H9 (cell line): Measurements from ENCODE around the gene PCBP1. TPM values are rescaled to one million over a fixed set of nuclear protein-coding genes. Genes with fewer than 3 reads are reported as not detected.
A peak's percentile ranks its signal among the peaks of the same experiment; 100 is the strongest.

Source experiments
- DNase-seq: peaks from one replicate; pipeline ENCODE4 v3.0.0-alpha.2; 2017
- H2AFZ ChIP-seq: one replicate; pipeline ENCODE4 v1.6.1; 2013; ENCODE audit warnings: mild to moderate bottlenecking, low read length, control low read depth, moderate library complexity
- H2AK5ac ChIP-seq: 2 replicates; pipeline ENCODE4 v1.6.1; 2013; ENCODE audit warnings: low read length, control low read depth, mixed read lengths; ENCODE audit not compliant: insufficient read length
- H2BK120ac ChIP-seq: one replicate; pipeline ENCODE4 v1.6.1; 2013; ENCODE audit warnings: low read depth, mild to moderate bottlenecking, low read length, control low read depth, inconsistent platforms; ENCODE audit not compliant: poor library complexity, severe bottlenecking
- H2BK12ac ChIP-seq: 2 replicates; pipeline ENCODE4 v1.6.1; 2013; ENCODE audit warnings: low read length, control low read depth, mixed read lengths, low read depth; ENCODE audit not compliant: insufficient read length
- H2BK15ac ChIP-seq: 2 replicates; pipeline ENCODE4 v1.6.1; 2013; ENCODE audit warnings: low read depth, low read length, control low read depth
- H2BK20ac ChIP-seq: one replicate; pipeline ENCODE4 v1.6.1; 2013; ENCODE audit warnings: low read depth, mild to moderate bottlenecking, low read length, control low read depth, inconsistent platforms; ENCODE audit not compliant: poor library complexity, severe bottlenecking
- H2BK5ac ChIP-seq: 2 replicates; pipeline ENCODE4 v1.6.1; 2013; ENCODE audit warnings: low read length, control low read depth, mixed read lengths; ENCODE audit not compliant: insufficient read length
- H3K14ac ChIP-seq: 2 replicates; pipeline ENCODE4 v1.6.1; 2013; ENCODE audit warnings: low read length, control low read depth; ENCODE audit not compliant: insufficient read depth
- H3K18ac ChIP-seq: 2 replicates; pipeline ENCODE4 v1.6.1; 2013; ENCODE audit warnings: low read depth, mild to moderate bottlenecking, mixed read lengths, low read length, control low read depth; ENCODE audit not compliant: insufficient read length
- H3K23ac ChIP-seq: 2 replicates; pipeline ENCODE4 v1.6.1; 2013; ENCODE audit warnings: low read length, control low read depth, mixed read lengths, low read depth; ENCODE audit not compliant: insufficient read length
- H3K23me2 ChIP-seq: 2 replicates; pipeline ENCODE4 v1.6.1; 2013; ENCODE audit warnings: low read depth, mild to moderate bottlenecking, mixed read lengths, low read length, control low read depth; ENCODE audit not compliant: insufficient read length, poor library complexity, severe bottlenecking
- H3K27ac ChIP-seq: 2 replicates; pipeline ENCODE4 v1.5.1; 2013; ENCODE audit warnings: low read length, control low read depth, mixed read lengths, low read depth; ENCODE audit not compliant: insufficient read length
- H3K27me3 ChIP-seq: 2 replicates; pipeline ENCODE4 v1.6.1; 2013; ENCODE audit warnings: low read length, control low read depth, inconsistent platforms; ENCODE audit not compliant: insufficient read depth
- H3K4ac ChIP-seq: 2 replicates; pipeline ENCODE4 v1.6.1; 2013; ENCODE audit warnings: low read depth, mild to moderate bottlenecking, control low read depth, inconsistent platforms, low read length, moderate library complexity
- H3K4me1 ChIP-seq: 2 replicates; pipeline ENCODE4 v1.6.1; 2013; ENCODE audit warnings: low read length, control low read depth, inconsistent platforms; ENCODE audit not compliant: insufficient read depth
- H3K4me2 ChIP-seq: 2 replicates; pipeline ENCODE4 v1.6.1; 2013; ENCODE audit warnings: low read length, control low read depth, mixed read lengths; ENCODE audit not compliant: insufficient read length, insufficient read depth
- H3K56ac ChIP-seq: 2 replicates; pipeline ENCODE4 v1.6.1; 2013; ENCODE audit warnings: low read depth, mild to moderate bottlenecking, mixed read lengths, low read length, control low read depth; ENCODE audit not compliant: insufficient read length
- H3K79me1 ChIP-seq: 2 replicates; pipeline ENCODE4 v1.6.1; 2013; ENCODE audit warnings: low read depth, mild to moderate bottlenecking, moderate library complexity, low read length, control low read depth, inconsistent platforms; ENCODE audit not compliant: insufficient read depth, poor library complexity, severe bottlenecking
- H3K79me2 ChIP-seq: 2 replicates; pipeline ENCODE4 v1.6.1; 2013; ENCODE audit warnings: low read length, control low read depth, inconsistent platforms; ENCODE audit not compliant: insufficient read depth
- H3K9ac ChIP-seq: 2 replicates; pipeline ENCODE4 v1.6.1; 2013; ENCODE audit warnings: low read length, control low read depth, mixed read lengths; ENCODE audit not compliant: insufficient read length; ENCODE audit errors: extremely low read depth
- H3K9me3 ChIP-seq: one replicate; pipeline ENCODE4 v1.6.1; 2013; ENCODE audit warnings: low read depth, low read length, inconsistent platforms; ENCODE audit not compliant: control insufficient read depth
- H3T11ph ChIP-seq: one replicate; pipeline ENCODE4 v1.6.1; 2013; ENCODE audit warnings: mild to moderate bottlenecking, low read length, control low read depth, inconsistent platforms
- H4K20me1 ChIP-seq: one replicate; pipeline ENCODE4 v1.6.1; 2013; ENCODE audit not compliant: control insufficient read depth, insufficient read length, insufficient read depth
- H4K5ac ChIP-seq: 2 replicates; pipeline ENCODE4 v1.6.1; 2013; ENCODE audit warnings: low read depth, mild to moderate bottlenecking, mixed read lengths, low read length, control low read depth; ENCODE audit not compliant: insufficient read length
- H4K8ac ChIP-seq: replicated peaks from 2 replicates; pipeline ENCODE4 v1.6.1; 2013; ENCODE audit warnings: low read length, control low read depth, mixed read lengths, low read depth; ENCODE audit not compliant: insufficient read length
- H4K91ac ChIP-seq: 2 replicates; pipeline ENCODE4 v1.6.1; 2013; ENCODE audit warnings: low read depth, mild to moderate bottlenecking, moderate library complexity, mixed read lengths, low read length, control low read depth; ENCODE audit not compliant: insufficient read length
- H3K27ac Mint-ChIP-seq, 3 experiments: 2 replicates in 2 of 3; 3 replicates in 1 of 3; pipeline ENCODE4 v1.8.0; 2020 to 2021; ENCODE audit warnings: mixed read lengths in 3 of 3, mild to moderate bottlenecking in 1 of 3, moderate library complexity in 1 of 3
- H3K27me3 Mint-ChIP-seq: 2 replicates; pipeline ENCODE4 v1.8.0; 2021; ENCODE audit warnings: low read depth, mild to moderate bottlenecking, moderate library complexity, mixed read lengths
- H3K36me3 Mint-ChIP-seq, 3 experiments: 2 replicates in 2 of 3; 3 replicates in 1 of 3; pipeline ENCODE4 v1.8.0; 2020 to 2021; ENCODE audit warnings: low read depth in 3 of 3, mixed read lengths in 3 of 3; ENCODE audit not compliant: insufficient read depth in 1 of 3
- H3K4me1 Mint-ChIP-seq, 2 experiments: 2 replicates each; pipeline ENCODE4 v1.8.0; 2020; ENCODE audit warnings: mixed read lengths in 2 of 2
- H3K4me3 Mint-ChIP-seq, 2 experiments: 2 replicates in 1 of 2; 3 replicates in 1 of 2; pipeline ENCODE4 v1.8.0; 2020 to 2021; ENCODE audit warnings: mild to moderate bottlenecking in 2 of 2, mixed read lengths in 2 of 2, moderate library complexity in 1 of 2
- H3K9me3 Mint-ChIP-seq, 2 experiments: 2 replicates in 1 of 2; 3 replicates in 1 of 2; pipeline ENCODE4 v1.8.0; 2020; ENCODE audit warnings: mild to moderate bottlenecking in 2 of 2, mixed read lengths in 2 of 2, moderate library complexity in 1 of 2
- CTCF ChIP-seq: fragments of 200-600 bp; sonication (generic); conservative IDR thresholded peaks from 3 replicates; pipeline ENCODE4 v1.8.0; 2021; ENCODE audit warnings: antibody characterized with exemption, mild to moderate bottlenecking
- WGBS: extraction: QIAGEN DNeasy Blood & Tissue Kit; methylation state at CpG from one replicate; pipeline ENCODE4 v1.1.7; 2013; ENCODE audit warnings: missing lambda C conversion rate, low lambda C conversion rate, mixed read lengths; ENCODE audit not compliant: insufficient read length; ENCODE audit errors: extremely low coverage; 5-methylcytosine and 5-hydroxymethylcytosine counted together
- total RNA-seq: library from RNA; stranded (reverse); gene quantifications from 2 replicates; pipeline ENCODE4 v1.2.1, GENCODE V29; 2021

Gene PCBP1
- total RNA-seq, 1 experiment from 2014 or later = 457 TPM

- Histone ChIP-seq H3K23ac (no peak overlapping the region), H3K14ac (no peak overlapping the region), H4K8ac (no peak overlapping the region), H3K27me3 (no peaks in the 10 kb centered on the region), H2BK12ac (no peak overlapping the region), H3K9ac (no peak overlapping the region), H2BK5ac (no peak overlapping the region), H4K91ac (no peak overlapping the region), H2BK20ac (no peak overlapping the region), H2AFZ (no peak overlapping the region), H3K27ac (no peak overlapping the region), H3K18ac (no peak overlapping the region), H3T11ph (no peak overlapping the region), H3K79me1 (no peaks in the 10 kb centered on the region), H3K79me2 (no peaks in the 10 kb centered on the region), H3K4ac (no peak overlapping the region), H3K56ac (no peak overlapping the region), H2BK15ac (no peak overlapping the region), H2BK120ac (no peak overlapping the region), H3K4me1 (no peaks in the 10 kb centered on the region), H3K23me2 (no peaks in the 10 kb centered on the region), H3K4me2 (no peak overlapping the region), H4K5ac (no peak overlapping the region), H3K9me3 (no peaks in the 10 kb centered on the region), H2AK5ac (no peak overlapping the region), H4K20me1 (no peaks in the 10 kb centered on the region)
- no peaks in the 10 kb centered on the region for H3K4me1 Mint-ChIP-seq
- no peak overlapping the region for H3K4me3 Mint-ChIP-seq
- WGBS = no CpG with 5 or more reads among the region's 6 CpGs
- peaks cover 0 to 30% (median 12%) of the 10 kb centered on the region in 3 experiments; a peak in 4 of 7 replicates for H3K36me3 Mint-ChIP-seq
- H3K9me3 Mint-ChIP-seq = no peaks in the 10 kb centered on the region; a peak in 1 of 5 replicates
- peak overlapping the region in 1 of 3 experiments; percentile 4; a peak in 2 of 7 replicates for H3K27ac Mint-ChIP-seq
- no peak for TF ChIP-seq CTCF
- H3K27me3 Mint-ChIP-seq = no peaks in the 10 kb centered on the region
- DNase-seq = no peak
Measured at GRCh38 chr2:70045405-70045804, 41.9 kb upstream of the PCBP1 start.
